Breast epithelium (tissue), 4 donors: ENCODE data around the gene PPP2R5D. TPM values are rescaled to one million over a fixed set of nuclear protein-coding genes. Genes with fewer than 3 reads are reported as not detected.

Experiments
- DNase-seq, 2 donors: peaks; one replicate each; pipeline ENCODE4 v3.0.0-alpha.2; 2019; ENCODE audit warnings: low spot score in 2 of 2
- H3K27ac ChIP-seq, 2 donors: fragments of 200-600 bp; sonication (generic) in 1 of 2; one replicate each; pipeline ENCODE4 v1.5.1; 2016 to 2019; ENCODE audit warnings: mild to moderate bottlenecking in 1 of 2
- H3K27me3 ChIP-seq, 2 donors: fragments of 200-600 bp; sonication (generic) in 1 of 2; one replicate each; pipeline versions ENCODE4 v1.5.1 to v1.6.0; 2017 to 2019; ENCODE audit warnings: control low read depth in 1 of 2, mild to moderate bottlenecking in 1 of 2
- H3K36me3 ChIP-seq: fragments of 200-600 bp; one replicate; pipeline ENCODE4 v1.5.1; 2019
- H3K4me1 ChIP-seq, 2 donors: fragments of 200-600 bp; sonication (generic); one replicate each; pipeline ENCODE4 v1.5.1; 2016 to 2019; ENCODE audit warnings: control low read depth in 1 of 2
- H3K4me3 ChIP-seq, 3 donors: fragments of 200-600 bp; sonication (generic); 1 replicate in 2 of 3; 2 replicates in 1 of 3; pipeline ENCODE4 v1.5.1; 2016 to 2019; ENCODE audit warnings: mild to moderate bottlenecking in 3 of 3, moderate library complexity in 2 of 3
- H3K9me3 ChIP-seq, 2 donors: fragments of 200-600 bp; sonication (generic) in 1 of 2; one replicate each; pipeline ENCODE4 v1.5.1; 2016 to 2019; ENCODE audit warnings: control low read depth in 1 of 2
- POLR2A ChIP-seq: fragments of 450-650 bp; IDR thresholded peaks from one replicate; pipeline ENCODE4 v1.6.1; 2016; ENCODE audit warnings: antibody characterized with exemption, mild to moderate bottlenecking, moderate library complexity
- POLR2AphosphoS5 ChIP-seq, 3 donors: sonication (generic); formaldehyde crosslinking; IDR thresholded peaks; one replicate each; pipeline ENCODE4 v1.6.1; 2017; ENCODE audit warnings: antibody characterized with exemption in 3 of 3
- intact Hi-C: fragments of 100-400 bp; cut with DNase I; formaldehyde crosslinking; loops from one replicate; pipeline ENCODE4 v1.15.1; 2023; ENCODE audit warnings: low total_unique reads
- total RNA-seq, 3 donors: library from RNA; depleted of rRNA; stranded (reverse); fragments of >200 nt; gene quantifications; one replicate each; pipeline ENCODE4 v1.1.0, GENCODE V29; 2016
- TF ChIP-seq, protein P1 (sequence below), 3 donors: fragments of 450-650 bp; IDR thresholded peaks; one replicate each; pipeline ENCODE4 v1.5.1; 2016 to 2017; ENCODE audit warnings: antibody characterized with exemption in 3 of 3, mild to moderate bottlenecking in 3 of 3, moderate library complexity in 3 of 3

The PPP2R5D gene
- total RNA-seq, 3 donors from 2014 or later: 25.2 to 35.6 (median 34.7) TPM

DNA sequence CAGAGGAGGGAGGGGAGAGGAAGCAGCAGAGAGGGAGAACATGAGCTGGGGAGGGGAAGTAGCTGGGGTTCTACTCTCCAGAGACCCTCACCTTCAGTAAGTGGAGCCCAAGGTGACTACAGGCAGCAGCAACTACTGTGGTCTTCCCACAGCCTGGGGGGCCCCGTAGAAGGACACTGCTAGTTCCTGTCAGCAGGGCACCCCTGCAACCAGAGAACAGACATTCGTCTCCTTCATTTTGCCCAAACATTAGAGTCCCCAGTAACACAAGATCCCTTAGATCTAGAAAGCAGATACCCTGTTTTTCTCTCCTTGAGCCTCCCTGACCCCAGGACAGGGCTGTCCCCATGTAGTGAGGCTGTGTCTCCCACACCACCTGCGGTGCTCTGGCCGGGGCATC, 15.6 kb upstream of the PPP2R5D start:
- Histone ChIP-seq H3K27me3 (no peaks in the 10 kb centered on the region), H3K4me1 (no peaks in the 10 kb centered on the region), H3K4me3 (no peak overlapping the region), H3K9me3 (no peaks in the 10 kb centered on the region), H3K27ac (no peak overlapping the region), H3K36me3 (no peaks in the 10 kb centered on the region)
- intact Hi-C loops: no loop called here
- DNase-seq: no peak
- TF ChIP-seq, protein P1, sequence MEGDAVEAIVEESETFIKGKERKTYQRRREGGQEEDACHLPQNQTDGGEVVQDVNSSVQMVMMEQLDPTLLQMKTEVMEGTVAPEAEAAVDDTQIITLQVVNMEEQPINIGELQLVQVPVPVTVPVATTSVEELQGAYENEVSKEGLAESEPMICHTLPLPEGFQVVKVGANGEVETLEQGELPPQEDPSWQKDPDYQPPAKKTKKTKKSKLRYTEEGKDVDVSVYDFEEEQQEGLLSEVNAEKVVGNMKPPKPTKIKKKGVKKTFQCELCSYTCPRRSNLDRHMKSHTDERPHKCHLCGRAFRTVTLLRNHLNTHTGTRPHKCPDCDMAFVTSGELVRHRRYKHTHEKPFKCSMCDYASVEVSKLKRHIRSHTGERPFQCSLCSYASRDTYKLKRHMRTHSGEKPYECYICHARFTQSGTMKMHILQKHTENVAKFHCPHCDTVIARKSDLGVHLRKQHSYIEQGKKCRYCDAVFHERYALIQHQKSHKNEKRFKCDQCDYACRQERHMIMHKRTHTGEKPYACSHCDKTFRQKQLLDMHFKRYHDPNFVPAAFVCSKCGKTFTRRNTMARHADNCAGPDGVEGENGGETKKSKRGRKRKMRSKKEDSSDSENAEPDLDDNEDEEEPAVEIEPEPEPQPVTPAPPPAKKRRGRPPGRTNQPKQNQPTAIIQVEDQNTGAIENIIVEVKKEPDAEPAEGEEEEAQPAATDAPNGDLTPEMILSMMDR (IDR thresholded peaks at IDR 0.05): no peak
- no peak for TF ChIP-seq POLR2A
- no peak for TF ChIP-seq POLR2AphosphoS5 (IDR thresholded peaks at IDR 0.05)

DNA sequence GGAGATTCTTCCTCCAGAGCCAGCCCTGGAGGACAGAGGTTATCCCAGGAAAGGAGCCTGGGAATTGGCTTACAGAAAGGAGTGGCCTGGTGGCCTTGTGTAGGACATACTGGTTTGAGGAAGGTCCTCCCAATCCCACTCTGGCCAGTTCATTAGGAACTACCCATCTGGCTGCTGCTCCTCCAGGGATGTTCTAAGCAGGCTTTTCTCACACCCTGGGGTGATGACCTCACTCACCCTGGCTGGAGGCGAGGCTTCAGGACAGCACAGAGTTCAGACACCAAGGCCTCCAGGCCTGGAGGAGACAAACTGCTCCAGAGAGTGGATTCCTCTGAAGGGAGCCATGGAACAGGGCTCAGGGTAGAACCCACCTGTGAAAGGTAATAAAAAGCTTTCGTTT, 14.9 kb upstream of the PPP2R5D start:
- H3K27me3 ChIP-seq: no peaks in the 10 kb centered on the region
- intact Hi-C loops: no loop called here
- no peaks in the 10 kb centered on the region for H3K9me3 ChIP-seq
- no peaks in the 10 kb centered on the region for H3K36me3 ChIP-seq
- no peak overlapping the region for H3K4me3 ChIP-seq
- no peak for DNase-seq
- no peaks in the 10 kb centered on the region for H3K4me1 ChIP-seq
- no peak for TF ChIP-seq POLR2AphosphoS5 (IDR thresholded peaks at IDR 0.05)
- TF ChIP-seq, protein P1 (IDR thresholded peaks at IDR 0.05): no peak
- TF ChIP-seq POLR2A: no peak
- H3K27ac ChIP-seq: no peak overlapping the region

DNA sequence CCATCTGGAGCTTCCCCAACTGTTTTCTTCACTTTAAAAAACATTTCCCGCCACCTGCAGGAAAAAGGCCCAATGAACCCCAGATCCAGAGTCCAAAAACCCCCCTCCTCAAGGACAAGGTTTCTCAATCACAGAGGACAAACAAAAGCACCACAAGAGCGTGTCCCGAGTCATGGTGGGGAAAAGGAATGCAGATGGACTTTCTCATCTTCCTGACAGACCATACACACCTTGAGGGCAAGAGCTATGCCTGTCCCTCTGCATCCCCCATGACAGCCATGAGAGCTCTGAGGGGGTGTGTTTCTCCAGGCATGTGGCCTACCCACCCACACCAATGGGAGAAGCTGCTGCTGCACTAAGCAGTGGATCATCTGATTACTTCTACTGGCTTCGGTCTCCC, 14.4 kb upstream of the PPP2R5D start:
- Histone ChIP-seq H3K27me3 (no peaks in the 10 kb centered on the region), H3K4me3 (no peak overlapping the region), H3K4me1 (no peaks in the 10 kb centered on the region), H3K27ac (no peak overlapping the region), H3K36me3 (no peaks in the 10 kb centered on the region), H3K9me3 (no peaks in the 10 kb centered on the region)
- intact Hi-C loops: no loop called here
- TF ChIP-seq POLR2A (no peak), POLR2AphosphoS5 (IDR thresholded peaks at IDR 0.05) (no peak)
- TF ChIP-seq, protein P1 (IDR thresholded peaks at IDR 0.05): no peak
- no peak for DNase-seq

DNA sequence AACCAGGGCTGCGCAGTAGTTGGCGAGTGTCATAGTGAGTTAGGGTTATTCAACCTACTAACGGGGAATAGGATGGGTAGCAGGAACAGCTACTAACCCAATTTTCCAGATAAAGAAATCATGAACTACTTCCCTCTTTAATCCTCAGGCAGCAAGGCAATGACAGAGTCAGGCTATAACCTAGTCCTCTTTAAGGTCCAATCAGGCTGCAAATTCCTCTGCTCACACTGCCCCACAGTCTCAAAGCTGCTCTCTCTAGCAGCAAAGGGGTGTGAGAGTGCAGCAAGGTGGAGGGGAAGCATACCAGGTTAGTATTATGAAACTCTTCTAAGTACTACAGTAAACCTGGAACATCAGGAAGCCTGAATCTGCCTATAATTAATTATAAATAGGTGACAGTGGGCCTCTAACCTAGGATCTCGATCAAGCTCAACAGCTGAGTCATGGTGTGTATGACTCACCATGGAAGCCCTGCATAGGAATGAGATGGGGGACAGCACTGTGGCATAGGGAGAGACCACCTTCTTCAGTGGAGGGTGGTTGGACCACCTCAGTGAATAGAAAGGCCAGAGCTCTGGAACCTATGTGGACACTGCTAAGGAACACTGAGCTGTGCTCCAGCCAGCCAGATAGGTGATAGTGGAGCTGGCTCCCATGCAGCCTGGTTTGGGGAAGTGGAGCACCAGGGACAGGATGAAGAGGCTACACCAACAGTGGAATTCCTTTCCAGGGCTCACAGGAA, 13.3 kb upstream of the PPP2R5D start:
- Histone ChIP-seq H3K4me3 (no peak overlapping the region), H3K27ac (no peak overlapping the region), H3K9me3 (no peaks in the 10 kb centered on the region), H3K36me3 (no peaks in the 10 kb centered on the region), H3K4me1 (no peaks in the 10 kb centered on the region), H3K27me3 (no peaks in the 10 kb centered on the region)
- TF ChIP-seq, protein P1 (IDR thresholded peaks at IDR 0.05): no peak
- TF ChIP-seq POLR2A (no peak), POLR2AphosphoS5 (IDR thresholded peaks at IDR 0.05) (no peak)
- no peak for DNase-seq
- intact Hi-C loops: no loop called here

DNA sequence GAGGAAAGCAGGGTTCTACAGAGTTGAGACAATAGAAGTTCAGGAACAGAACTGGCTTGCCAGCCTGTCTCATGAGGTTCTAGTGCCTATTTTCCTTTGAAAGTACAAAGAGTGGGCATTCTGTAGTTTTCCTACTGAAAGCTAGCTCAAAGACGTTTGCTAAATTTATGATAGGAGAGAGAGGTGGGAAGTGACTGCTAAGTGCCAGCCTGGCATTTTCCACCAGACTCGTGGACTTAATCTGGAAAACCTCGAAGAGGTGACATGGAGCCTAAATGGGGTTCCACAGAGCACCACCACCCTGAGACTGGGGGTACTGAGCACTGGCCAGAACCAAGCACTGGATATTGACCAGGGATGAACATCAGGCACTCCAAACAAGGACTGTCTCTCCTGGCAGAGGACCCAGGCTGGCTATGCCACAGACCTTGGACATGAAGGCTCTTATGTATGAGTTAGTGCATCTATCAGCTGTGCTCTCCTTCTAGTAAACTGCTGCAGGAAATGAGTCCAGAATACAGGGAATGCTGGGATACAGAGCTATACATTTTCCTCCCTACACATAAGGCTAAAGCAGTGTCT, 12.5 kb upstream of the PPP2R5D start:
- intact Hi-C loops: no loop called here
- H3K27ac ChIP-seq: no peak overlapping the region
- no peaks in the 10 kb centered on the region for H3K36me3 ChIP-seq
- no peaks in the 10 kb centered on the region for H3K9me3 ChIP-seq
- DNase-seq: no peak
- H3K4me1 ChIP-seq: peaks cover 0 to 2% of the 10 kb centered on the region in 2 donors
- H3K4me3 ChIP-seq: no peak overlapping the region
- TF ChIP-seq POLR2A (no peak), POLR2AphosphoS5 (IDR thresholded peaks at IDR 0.05) (no peak)
- TF ChIP-seq, protein P1 (IDR thresholded peaks at IDR 0.05): no peak
- no peaks in the 10 kb centered on the region for H3K27me3 ChIP-seq
